CD4-positive, alpha-beta T cell treated with Interleukin-6 for 4 hours (primary cell): ENCODE measurements around the gene DUOX2.
"Not testable (repeated sequence)": the region's sequence is repeated elsewhere in the genome, so short reads cannot be mapped to it uniquely, and the experiment has no call there.

Source experiments
- DNase-seq: peaks from one replicate; pipeline ENCODE4 v3.0.0-alpha.2; 2020; ENCODE audit warnings: mixed read lengths

DUOX2 gene

GRCh38 chr15:45118996-45119395 lies 5.0 kb upstream of the DUOX2 start:
- DNase-seq, result no peak

DNA sequence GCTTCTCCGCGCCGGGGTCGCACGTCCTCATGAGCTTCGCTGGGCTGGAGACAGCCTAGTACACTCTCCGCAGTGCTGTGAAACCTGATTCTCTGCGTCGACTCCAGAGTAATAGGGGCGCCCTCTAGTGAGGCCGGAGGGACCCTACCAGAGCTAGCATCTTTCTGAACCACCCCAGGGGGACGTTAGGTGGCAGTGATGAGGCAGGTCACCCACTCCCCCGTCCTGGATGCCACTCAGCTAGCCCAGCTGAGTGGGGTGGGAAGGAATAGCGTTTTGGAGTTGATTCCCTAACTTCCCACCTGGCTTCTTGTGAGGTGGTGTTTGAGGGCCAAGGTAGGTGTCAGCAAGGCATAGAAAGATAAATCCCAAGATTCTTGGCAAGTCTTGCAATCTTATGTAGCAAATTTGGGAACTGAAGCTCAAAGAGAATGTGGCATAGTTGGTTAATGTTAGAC lies 4.2 kb upstream of the DUOX2 start:
- peak; percentile 86 for DNase-seq

DNA sequence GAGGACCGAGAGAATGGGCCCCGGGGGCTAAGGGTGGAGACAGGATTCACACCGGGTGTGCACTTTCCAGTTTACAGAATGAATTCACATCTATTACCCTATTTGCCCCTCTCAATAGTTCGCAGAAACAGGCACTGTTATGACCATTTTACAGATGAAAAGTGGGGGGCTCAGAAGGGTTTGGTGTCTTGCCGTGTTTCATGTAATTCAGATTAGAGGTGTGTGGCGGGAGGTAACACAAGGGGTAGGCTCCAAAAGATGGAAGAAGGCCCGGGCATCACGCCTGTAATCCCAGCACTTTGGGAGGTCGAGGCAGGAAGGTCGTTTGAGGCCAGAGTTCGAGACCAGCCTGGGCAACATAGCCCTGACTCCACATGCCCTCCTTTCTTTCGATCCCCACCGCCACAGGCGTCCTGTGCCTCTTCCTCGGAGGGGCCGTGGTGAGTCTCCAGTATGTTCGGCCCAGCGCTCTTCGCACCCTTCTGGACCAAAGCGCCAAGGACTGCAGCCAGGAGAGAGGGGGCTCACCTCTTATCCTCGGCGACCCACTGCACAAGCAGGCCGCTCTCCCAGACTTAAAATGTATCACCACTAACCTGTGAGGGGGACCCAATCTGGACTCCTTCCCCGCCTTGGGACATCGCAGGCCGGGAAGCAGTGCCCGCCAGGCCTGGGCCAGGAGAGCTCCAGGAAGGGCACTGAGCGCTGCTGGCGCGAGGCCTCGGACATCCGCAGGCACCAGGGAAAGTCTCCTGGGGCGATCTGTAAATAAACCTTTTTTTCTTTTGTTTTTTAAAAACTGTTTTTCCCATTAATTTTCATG lies 3.5 kb upstream of the DUOX2 start:
- no peak for DNase-seq

GRCh38 chr15:45116482-45117307 lies 2.7 kb upstream of the DUOX2 start:
- no peak for DNase-seq

- no peak for DNase-seq
These were observed 2.1 kb upstream of the DUOX2 start for GRCh38 chr15:45116006-45116481.

- DNase-seq, result no peak
These were observed 1.4 kb upstream of the DUOX2 start for GRCh38 chr15:45115312-45115820.

DNA sequence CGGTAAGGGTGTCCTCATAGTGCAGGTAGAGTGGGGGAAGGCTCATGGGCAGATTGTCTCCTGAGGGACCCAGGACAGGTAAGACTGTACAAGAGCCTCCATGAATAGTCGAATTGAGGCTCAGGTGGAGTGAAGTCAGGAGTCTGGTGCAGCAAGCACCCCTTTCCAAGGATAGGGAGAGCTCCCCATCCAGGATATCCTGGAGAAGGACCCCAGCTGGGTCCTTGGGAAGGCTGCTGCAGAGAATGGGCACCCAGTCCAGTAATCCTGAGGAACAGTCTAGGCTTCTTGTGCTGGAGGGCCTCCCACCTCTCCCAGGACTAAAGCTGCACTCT lies 746 bp upstream of the DUOX2 start:
- DNase-seq, result no peak

- no peak for DNase-seq
These were observed 487 bp downstream of the DUOX2 start for GRCh38 chr15:45113380-45113990.

DNA sequence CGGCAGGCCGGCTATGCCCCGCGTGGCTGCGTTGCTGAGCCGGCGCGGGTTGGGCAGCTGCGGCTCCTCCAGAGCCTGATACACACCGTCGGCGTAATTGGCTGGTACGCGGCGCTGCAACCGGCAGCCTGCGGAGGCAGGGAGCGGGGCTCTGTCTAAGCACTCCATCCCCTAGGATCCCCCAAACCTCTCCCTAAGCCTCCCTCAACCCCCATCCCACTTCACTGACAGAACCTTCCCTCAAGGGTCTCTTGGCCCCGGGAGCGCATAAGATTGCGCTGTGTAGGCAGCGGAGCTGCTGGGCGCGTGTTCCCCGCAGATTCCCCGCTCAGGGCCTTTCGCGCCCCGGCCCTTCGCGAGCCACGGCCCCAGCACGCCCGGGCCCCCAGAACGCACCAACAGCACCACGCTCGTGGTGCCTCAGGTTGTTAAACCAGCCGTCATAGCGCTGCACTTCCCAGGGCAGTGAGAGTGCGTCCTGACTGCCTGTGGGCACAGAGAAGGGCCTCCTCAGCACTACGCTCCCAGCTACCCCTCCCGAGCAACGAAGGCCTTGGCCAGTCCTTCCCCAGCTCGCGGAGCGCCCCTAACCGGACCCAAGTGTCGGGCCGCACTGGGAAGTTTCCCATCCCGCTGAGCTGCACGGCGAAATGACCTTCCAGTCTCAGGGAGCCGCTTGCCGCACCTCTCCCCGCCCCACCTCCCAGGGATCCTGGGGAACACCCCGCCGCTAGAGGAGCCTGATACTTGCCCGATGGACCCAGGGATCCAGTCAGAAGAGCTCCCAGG lies 1.2 kb downstream of the DUOX2 start:
- DNase-seq, result no peak

- DNase-seq, result no peak
These were observed 1.8 kb downstream of the DUOX2 start for GRCh38 chr15:45112143-45112590.

DNA sequence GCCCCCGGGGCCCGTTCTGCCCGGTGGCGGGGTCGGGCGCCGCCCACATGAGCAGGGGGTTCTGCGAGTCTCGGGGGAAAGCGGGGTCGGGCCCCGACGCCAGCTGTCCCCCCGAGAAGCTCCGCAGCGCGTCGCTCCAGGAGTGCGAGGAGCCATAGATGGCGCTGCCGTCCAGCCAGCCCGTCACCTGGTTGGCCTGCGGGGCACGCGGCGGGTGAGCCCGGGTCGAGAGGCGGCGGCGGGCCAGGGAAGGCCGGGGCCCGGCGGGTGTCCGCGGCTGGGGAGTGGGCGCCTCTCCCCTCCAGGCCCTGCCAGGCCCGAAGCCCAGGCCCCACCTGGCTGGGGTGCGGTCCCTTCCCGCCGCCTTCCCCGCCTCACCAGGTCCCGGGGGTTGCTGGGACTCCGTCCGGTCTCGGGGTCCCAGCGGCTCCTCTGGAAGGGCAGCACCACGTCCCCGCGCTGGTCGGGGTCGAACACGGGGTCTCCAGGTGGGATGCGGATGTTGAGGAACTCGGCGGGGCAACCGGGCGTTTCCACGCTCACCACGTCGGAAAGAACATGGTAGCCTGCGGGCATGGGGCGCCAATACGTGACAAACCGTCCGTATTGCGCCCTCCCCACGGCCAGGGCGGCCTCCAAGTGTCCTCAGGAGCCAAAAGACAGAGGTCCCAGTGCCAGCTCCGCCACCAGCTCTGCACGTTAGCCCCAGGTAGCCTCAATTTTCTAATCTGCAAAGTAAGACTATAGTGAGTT lies 2.4 kb downstream of the DUOX2 start:
- DNase-seq, result no peak

GRCh38 chr15:45110256-45110820 lies 3.6 kb downstream of the DUOX2 start:
- no peak for DNase-seq

GRCh38 chr15:45107941-45108630 lies 5.9 kb downstream of the DUOX2 start:
- DNase-seq, result no peak

GRCh38 chr15:45106002-45106790 lies 7.8 kb downstream of the DUOX2 start:
- no peak for DNase-seq

DNA sequence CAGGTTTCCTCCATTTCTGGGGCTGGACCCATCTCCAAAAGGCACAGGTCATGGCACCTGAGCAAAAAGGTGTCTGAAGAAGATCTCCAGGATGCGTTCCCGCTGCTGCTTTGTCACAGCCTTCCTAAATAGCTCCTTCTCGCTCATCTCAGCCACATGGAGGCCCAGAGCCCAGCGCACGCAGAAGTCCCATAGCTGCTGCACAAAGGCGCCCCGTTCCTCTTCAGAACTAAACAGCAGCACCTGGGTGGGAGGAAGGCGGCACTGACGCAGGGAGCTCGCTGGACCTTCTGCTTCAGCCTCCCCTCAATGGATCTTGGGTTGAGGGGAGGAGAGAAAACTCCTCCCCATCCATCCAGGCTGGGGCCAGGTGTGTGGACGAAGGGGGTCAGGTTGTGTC lies 8.4 kb downstream of the DUOX2 start:
- DNase-seq, result no peak

DNA sequence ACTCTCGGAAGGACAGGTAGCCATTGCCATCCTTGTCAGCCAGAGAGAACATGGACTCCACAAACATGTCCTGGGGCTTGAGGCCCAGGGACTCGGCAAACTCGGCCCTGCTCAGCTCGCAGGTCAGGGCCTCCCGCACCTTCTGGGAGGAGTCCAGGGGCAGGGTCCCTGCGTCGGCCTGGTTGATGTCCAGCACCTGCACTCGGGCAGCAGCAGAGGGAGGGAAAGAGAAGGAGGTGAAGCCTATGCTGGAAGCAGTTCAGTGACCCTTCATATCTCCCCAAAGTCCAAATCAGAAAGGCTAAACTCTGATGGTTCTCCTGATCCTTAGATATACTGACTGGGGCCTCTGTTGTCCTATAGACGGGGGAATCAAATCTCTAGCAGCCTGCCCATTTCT lies 9.8 kb downstream of the DUOX2 start:
- not testable (repeated sequence) for DNase-seq

GRCh38 chr15:45102226-45102625 lies 11.7 kb downstream of the DUOX2 start:
- DNase-seq, result no peak

DNA sequence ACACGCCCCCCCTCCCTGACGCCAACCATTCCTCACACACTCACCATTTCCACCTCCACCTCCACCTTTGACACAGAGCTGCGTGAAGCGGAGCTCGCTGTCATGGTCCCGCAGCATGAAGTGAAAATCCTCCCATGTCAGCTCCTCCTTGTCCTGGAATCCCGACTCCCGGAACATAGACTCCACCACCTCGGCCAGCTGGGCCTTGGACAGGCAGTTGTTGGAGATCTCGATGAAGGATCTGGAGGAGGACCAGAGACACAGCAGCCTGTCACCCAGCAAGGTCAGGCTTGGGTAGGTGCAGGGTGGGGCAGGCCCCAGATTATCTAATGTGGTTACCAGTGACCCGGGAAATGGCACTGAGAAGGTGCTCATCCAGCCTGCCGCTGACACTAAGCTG lies 12.2 kb downstream of the DUOX2 start:
- no peak for DNase-seq

- no peak for DNase-seq
These were observed 12.9 kb downstream of the DUOX2 start for GRCh38 chr15:45100884-45101625.
